Astrocyte (in vitro differentiated cells and primary cell): ENCODE results near the gene FRZB.

ENCODE experiments used
- CTCF ChIP-seq: IDR thresholded peaks from 2 replicates; pipeline ENCODE4 v1.5.1; 2011; ENCODE audit warnings: low read depth, mild to moderate bottlenecking, inconsistent platforms, low read length, moderate library complexity; ENCODE audit not compliant: insufficient read depth
- EZH2 ChIP-seq: IDR thresholded peaks from 2 replicates; pipeline ENCODE4 v1.6.1; 2012; ENCODE audit warnings: mild to moderate bottlenecking, low read length, inconsistent platforms; ENCODE audit not compliant: insufficient read depth

DNA sequence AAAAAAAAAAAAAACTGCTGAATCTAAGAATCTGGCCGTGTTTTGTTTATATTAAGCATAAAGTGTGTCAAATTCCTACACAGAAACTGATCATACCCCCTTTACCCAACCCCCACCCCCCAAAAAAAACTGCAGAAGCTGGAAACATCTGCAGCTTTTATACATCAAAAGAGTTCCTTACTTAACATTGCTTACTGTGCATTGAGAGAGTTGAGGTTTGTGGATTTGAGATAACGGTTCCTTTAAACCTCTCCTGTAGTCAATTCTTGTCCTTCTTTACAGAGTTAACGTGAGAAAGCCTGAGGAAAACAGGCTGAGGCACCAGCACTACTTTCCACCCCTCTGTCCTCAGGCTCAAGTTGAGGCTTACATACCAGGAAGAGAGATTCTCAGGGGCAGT is 34.5 kb downstream of the FRZB start:
- TF ChIP-seq CTCF: no peak
- no peak for TF ChIP-seq EZH2
